ENCODE results near the gene GOLPH3L. TPM values are rescaled to one million over a fixed set of nuclear protein-coding genes. Genes with fewer than 3 reads are reported as not detected.

Gene GOLPH3L
- total RNA-seq, 1 experiment from 2014 or later, result 68.5 TPM

DNA sequence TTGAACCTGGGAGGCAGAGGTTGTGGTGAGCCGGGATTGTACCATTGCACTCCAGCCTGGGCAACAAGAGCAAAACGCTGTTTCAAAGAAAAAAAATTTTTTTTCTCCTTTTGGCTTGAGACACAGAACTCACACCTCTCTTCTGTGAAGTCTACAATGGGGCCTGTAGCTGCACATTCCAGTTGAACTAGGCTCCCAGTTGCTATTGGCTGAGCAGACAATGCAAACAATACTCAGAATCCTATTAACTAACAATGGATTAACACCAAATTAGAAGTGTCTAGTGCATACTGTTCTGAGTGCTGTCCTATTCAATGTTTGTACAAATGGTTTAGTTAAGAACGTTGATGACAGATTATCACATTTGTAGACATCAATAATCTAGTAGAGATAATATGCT lies 100.0 kb downstream of the GOLPH3L start:
- Mint-ChIP-seq H3K27ac (ENCODE audit: low read depth, unreplicated experiment) (no peak overlapping the region), H3K4me3 (ENCODE audit: unreplicated experiment) (no peak overlapping the region), H3K9me3 (ENCODE audit: unreplicated experiment) (no peaks in the 10 kb centered on the region), H3K36me3 (ENCODE audit: insufficient read depth, unreplicated experiment) (peaks cover 29% of the 10 kb centered on the region), H3K27me3 (ENCODE audit: insufficient read depth, unreplicated experiment) (no peaks in the 10 kb centered on the region), H3K4me1 (ENCODE audit: insufficient read depth, unreplicated experiment) (peaks cover 8% of the 10 kb centered on the region)
- intact Hi-C loops (cut with micrococcal nuclease), result no loop called here
- ChIA-PET POLR2A (interaction anchor here (0.5 to 2.6 kb wide), 3 partner anchors 10 to 101 kb away, joined by 4 to 10 read pairs (median 6); partner anchors contain the start of gene MCL1), CTCF (interaction anchor here (0.7 kb wide), 1 partner anchor 7 kb away, joined by 3 read pairs; no protein-coding TSS in a partner anchor)
- no peak for DNase-seq (ENCODE audit: unreplicated experiment)
- no TSS peak for BruUV-seq (replicated peaks)
- TF ChIP-seq, protein P1, sequence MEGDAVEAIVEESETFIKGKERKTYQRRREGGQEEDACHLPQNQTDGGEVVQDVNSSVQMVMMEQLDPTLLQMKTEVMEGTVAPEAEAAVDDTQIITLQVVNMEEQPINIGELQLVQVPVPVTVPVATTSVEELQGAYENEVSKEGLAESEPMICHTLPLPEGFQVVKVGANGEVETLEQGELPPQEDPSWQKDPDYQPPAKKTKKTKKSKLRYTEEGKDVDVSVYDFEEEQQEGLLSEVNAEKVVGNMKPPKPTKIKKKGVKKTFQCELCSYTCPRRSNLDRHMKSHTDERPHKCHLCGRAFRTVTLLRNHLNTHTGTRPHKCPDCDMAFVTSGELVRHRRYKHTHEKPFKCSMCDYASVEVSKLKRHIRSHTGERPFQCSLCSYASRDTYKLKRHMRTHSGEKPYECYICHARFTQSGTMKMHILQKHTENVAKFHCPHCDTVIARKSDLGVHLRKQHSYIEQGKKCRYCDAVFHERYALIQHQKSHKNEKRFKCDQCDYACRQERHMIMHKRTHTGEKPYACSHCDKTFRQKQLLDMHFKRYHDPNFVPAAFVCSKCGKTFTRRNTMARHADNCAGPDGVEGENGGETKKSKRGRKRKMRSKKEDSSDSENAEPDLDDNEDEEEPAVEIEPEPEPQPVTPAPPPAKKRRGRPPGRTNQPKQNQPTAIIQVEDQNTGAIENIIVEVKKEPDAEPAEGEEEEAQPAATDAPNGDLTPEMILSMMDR (IDR thresholded peaks at IDR 0.05; ENCODE audit: unreplicated experiment), result no peak

Other genes starting within 250 kb of the GOLPH3L start
- gene TARS2, start 209.7 kb downstream of the GOLPH3L start, total RNA-seq (2022), result 43.1 and 65.3 TPM in 2 replicates
- 1.7 and 3.2 TPM in 2 replicates for gene ECM1, start 189.0 kb downstream of the GOLPH3L start, total RNA-seq (2022)
- gene FALEC, start 181.4 kb downstream of the GOLPH3L start, total RNA-seq (2022), result not detected in 2 replicates
- gene ADAMTSL4, start 147.7 kb downstream of the GOLPH3L start, total RNA-seq (2022), result 9.6 and 13.3 TPM in 2 replicates
- gene MCL1, start 117.5 kb downstream of the GOLPH3L start, total RNA-seq (2022), result 497 and 624 TPM in 2 replicates
- 261 and 294 TPM in 2 replicates for gene ENSA, start 67.5 kb downstream of the GOLPH3L start, total RNA-seq (2022)
- not detected in 2 replicates for gene HORMAD1, start 23.7 kb upstream of the GOLPH3L start, total RNA-seq (2022)
- 0.75 and 0.86 TPM in 2 replicates for gene CTSS, start 68.6 kb upstream of the GOLPH3L start, total RNA-seq (2022)
- 6.2 and 6.4 TPM in 2 replicates for gene CTSK, start 111.1 kb upstream of the GOLPH3L start, total RNA-seq (2022)
- 40.3 and 42.9 TPM in 2 replicates for gene ARNT, start 179.4 kb upstream of the GOLPH3L start, total RNA-seq (2022)
- gene CTXND2, start 190.0 kb upstream of the GOLPH3L start, total RNA-seq (2022), result not detected in 2 replicates
- 67.4 and 69.4 TPM in 2 replicates for gene SETDB1, start 229.2 kb upstream of the GOLPH3L start, total RNA-seq (2022)